ENCODE measurements around the gene CACNA1C. TPM values are rescaled to one million over a fixed set of nuclear protein-coding genes. Genes with fewer than 3 reads are reported as not detected.

Gene CACNA1C
- total RNA-seq, 4 donors from 2014 or later = 0.38 to 2.4 (median 1.4) TPM

- DNase-seq (ENCODE audit: low spot score in 2 of 2) = peak in 1 of 2 donors; percentile 52
- intact Hi-C loops (cut with DNase I; ENCODE audit: low total_unique reads) = no loop called here
- H3K4me3 ChIP-seq (ENCODE audit: low read depth, poor library complexity, severe bottlenecking) = no peak overlapping the region
- TF ChIP-seq CTCF (IDR thresholded peaks at IDR 0.05) (no peak), POLR2A (IDR thresholded peaks at IDR 0.05) (no peak)
- WGBS, 2 donors = 90 to 91% methylated on average over 9 of the region's 9 CpGs
Measured at GRCh38 chr12:2391740-2392331, 339.0 kb downstream of the CACNA1C start.

GRCh38 chr12:2393016-2393415 is 340.2 kb downstream of the CACNA1C start:
- 91 to 96% methylated on average over 4 of the region's 4 CpGs for WGBS, 2 donors
- TF ChIP-seq CTCF (IDR thresholded peaks at IDR 0.05) (no peak), POLR2A (IDR thresholded peaks at IDR 0.05) (no peak)
- intact Hi-C loops (cut with DNase I; ENCODE audit: low total_unique reads) = no loop called here
- H3K4me3 ChIP-seq (ENCODE audit: low read depth, poor library complexity, severe bottlenecking) = no peak overlapping the region
- DNase-seq (ENCODE audit: low spot score in 2 of 2) = peak in 1 of 2 donors; percentile 63

- WGBS, 2 donors = 94 to 95% methylated on average over 6 of the region's 6 CpGs
- no peak overlapping the region for H3K4me3 ChIP-seq (ENCODE audit: low read depth, poor library complexity, severe bottlenecking)
- no peak for TF ChIP-seq CTCF (IDR thresholded peaks at IDR 0.05)
- no peak for TF ChIP-seq POLR2A (IDR thresholded peaks at IDR 0.05)
- intact Hi-C loops (cut with DNase I; ENCODE audit: low total_unique reads) = no loop called here
- DNase-seq (ENCODE audit: low spot score in 2 of 2) = no peak
Measured at GRCh38 chr12:2393996-2394395, 341.2 kb downstream of the CACNA1C start.

- no peak for TF ChIP-seq CTCF (IDR thresholded peaks at IDR 0.05)
- no peak overlapping the region for H3K4me3 ChIP-seq (ENCODE audit: low read depth, poor library complexity, severe bottlenecking)
- no peak for DNase-seq (ENCODE audit: low spot score in 2 of 2)
- 66 to 74% methylated on average over 8 of the region's 8 CpGs for WGBS, 2 donors
- intact Hi-C loops (cut with DNase I; ENCODE audit: low total_unique reads) = no loop called here
Measured at GRCh38 chr12:2395354-2395977, 342.7 kb downstream of the CACNA1C start.

GRCh38 chr12:2396448-2396871 is 343.7 kb downstream of the CACNA1C start:
- no peak overlapping the region for H3K4me3 ChIP-seq (ENCODE audit: low read depth, poor library complexity, severe bottlenecking)
- intact Hi-C loops (cut with DNase I; ENCODE audit: low total_unique reads) = no loop called here
- DNase-seq (ENCODE audit: low spot score in 2 of 2) = no peak
- TF ChIP-seq POLR2A (IDR thresholded peaks at IDR 0.05) (no peak), CTCF (IDR thresholded peaks at IDR 0.05) (no peak)
- 58 to 70% methylated on average over 6 of the region's 6 CpGs for WGBS, 2 donors
